GM18858 (cell line): ENCODE data around the gene RAPGEF3.

ENCODE experiments used
- ATAC-seq: cut with Tn5 transposase; IDR thresholded peaks from one replicate; pipeline ENCODE4 v1.9.1; 2021; ENCODE audit not compliant: unreplicated experiment

The RAPGEF3 gene

GRCh38 chr12:47762850-47763465 is 4.3 kb upstream of the RAPGEF3 start:
- ATAC-seq: no peak

GRCh38 chr12:47758584-47758833 is 171 bp downstream of the RAPGEF3 start:
- ATAC-seq: no peak

- no peak for ATAC-seq
Measured at GRCh38 chr12:47757840-47758583, 668 bp downstream of the RAPGEF3 start.

- ATAC-seq: no peak
Measured at GRCh38 chr12:47757364-47757839, 1.3 kb downstream of the RAPGEF3 start.

DNA sequence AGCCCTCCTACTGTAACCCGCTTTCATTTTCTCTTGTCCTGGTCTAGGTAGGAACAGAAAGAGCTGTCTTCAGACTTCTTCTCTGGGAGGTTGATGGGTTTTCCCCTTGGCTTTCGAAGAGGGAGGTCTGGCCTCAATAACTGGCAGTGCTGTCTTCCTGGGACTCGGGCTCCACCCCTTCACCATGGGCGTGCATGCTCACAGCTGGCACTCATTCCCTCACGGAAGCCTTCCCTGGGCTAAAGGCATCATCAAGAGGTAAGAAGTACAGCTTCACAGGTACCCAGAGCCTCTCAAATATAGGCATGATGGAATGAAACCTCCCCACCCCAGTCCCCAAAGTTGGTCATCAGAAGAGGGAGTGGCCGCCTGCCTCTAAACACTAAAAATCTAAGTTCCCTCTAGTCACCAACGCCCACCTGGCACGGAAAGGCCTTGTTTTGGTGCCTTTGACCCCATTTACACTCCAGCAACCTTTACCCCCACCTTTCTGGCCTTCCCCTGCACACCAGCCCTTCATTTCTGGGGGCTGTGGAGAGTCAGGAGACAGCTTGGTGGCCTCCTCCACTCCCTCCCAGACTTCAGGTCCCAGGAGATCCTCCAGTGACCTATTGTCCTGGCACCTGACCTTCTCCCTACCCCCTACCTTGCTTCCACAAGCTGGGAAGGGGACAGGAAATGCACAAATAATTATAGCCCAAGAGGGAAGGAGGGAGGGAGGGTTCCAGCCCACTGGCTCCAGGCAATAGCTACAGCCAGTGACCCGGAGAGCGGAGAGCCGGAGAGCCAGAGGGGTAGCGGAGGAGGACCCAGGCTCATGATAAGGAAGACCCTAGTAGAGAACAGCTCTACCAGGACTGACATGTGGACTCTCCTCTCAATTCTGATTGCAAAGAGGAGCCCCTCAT is 2.8 kb downstream of the RAPGEF3 start:
- ATAC-seq: peak; percentile 60

DNA sequence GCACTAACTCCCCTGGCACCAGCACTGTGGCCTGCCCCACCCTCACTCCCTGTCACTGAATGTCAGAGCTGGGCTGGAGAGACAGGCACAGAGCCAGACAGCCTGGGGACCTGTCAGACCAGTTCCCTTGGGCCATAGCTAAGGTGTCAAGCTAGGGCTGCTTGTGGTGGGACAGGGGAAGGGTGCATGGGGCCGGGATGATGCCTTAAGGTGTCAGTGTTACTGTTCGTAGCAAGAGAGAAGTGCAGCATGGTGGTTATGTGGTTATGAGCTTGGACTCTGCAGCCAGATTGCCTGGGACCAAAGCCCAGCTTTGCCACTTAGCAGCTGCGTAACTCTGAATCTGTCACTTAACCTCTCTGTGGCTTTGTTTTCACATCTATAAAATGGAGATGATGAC is 3.8 kb downstream of the RAPGEF3 start:
- peak; percentile 16 for ATAC-seq

DNA sequence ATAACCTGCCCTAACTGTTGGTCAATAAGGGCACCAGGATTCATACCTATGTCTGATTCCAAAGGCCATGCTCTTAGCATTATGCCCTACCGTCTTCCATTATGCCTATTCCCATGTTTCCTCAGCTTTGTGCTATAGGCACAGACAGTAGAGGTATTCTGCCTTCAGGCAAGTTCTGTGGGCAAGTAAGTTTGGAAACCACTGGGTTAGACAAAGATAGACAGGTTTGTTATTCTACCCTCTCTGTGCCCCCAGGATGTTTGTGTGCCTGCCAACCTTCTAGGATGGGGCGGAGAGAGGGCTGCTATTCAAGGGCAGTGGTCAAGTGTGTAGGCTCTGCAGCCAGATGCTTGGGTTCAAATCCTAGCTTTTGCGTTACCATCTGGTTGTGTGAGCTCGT is 4.6 kb downstream of the RAPGEF3 start:
- ATAC-seq: no peak

DNA sequence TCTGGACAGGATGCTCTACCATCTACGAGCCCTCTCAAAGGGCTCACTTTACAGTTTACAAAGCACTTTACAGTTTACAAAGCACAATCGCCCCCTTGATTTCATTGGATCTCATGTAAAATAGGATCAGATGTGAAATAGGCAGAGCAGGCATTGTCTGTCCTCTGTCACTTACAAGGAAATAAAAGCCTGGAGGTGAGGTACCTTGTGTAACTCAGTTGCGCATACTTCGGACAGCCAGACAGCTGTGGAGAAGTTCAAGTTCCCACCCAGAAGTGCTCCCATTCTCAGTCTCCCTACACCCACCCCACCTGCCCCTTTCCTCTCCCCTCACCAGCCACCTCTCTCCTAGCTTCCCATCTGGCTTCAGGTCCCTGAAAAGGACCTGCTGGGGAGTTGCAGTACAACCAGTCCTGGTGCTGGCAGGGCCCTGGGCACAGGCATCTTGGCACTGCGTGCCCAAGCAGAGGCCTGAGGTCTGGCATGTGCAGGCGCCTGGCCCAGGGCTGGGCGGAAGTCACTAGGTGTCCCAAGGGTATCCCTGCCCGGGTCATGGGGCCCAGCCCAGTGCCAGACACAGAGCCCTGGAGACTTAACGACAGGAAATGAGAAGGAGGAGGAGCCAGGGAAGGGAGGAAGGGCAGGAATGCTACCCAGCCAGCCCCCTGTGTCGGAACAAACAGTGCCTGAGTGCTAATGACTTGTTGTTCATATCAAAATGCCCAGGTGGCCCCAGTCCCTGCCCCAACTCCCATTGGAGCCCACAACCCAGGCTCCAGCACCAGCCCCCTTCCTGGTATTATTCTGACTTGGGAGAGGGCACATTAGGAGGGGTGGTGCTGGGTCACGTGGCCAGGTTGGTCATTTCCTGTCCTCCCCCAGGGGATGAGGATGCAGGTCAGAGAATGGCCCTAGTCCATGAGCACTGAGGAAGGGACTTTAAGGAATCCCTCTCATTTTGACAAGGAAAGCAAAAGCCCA is 5.4 kb downstream of the RAPGEF3 start:
- ATAC-seq: no peak

GRCh38 chr12:47752552-47752951 is 6.1 kb downstream of the RAPGEF3 start:
- no peak for ATAC-seq

GRCh38 chr12:47752121-47752520 is 6.6 kb downstream of the RAPGEF3 start:
- ATAC-seq: no peak

GRCh38 chr12:47751561-47751960 is 7.1 kb downstream of the RAPGEF3 start:
- ATAC-seq: no peak

DNA sequence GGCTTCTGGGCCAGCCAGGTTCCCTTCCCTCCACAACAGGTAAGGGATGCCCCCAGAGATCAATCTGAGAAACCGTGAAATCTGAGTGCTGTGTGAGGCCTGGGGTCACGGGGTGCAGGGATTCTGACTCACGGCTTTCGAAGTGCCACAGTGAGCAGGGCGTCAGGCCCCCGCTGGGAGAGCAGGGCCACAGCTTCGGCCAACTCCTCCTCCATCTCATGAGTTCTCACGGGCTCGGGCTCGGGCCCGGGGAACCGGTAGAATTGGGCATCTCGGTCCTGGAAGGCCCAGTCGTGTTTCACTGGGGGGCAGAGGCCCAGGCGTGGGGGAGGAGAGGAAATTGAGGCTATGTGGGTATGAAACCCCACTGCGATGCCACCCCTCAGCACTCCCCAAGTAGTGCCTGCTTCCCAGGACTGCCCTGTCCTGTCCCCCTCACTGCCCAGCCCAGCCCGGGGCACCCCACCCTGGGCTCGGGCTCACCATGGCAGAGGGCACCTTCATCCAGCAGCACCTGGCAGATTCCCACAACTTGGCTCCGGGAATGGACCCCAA is 7.7 kb downstream of the RAPGEF3 start:
- no peak for ATAC-seq

GRCh38 chr12:47750229-47750798 is 8.4 kb downstream of the RAPGEF3 start:
- no peak for ATAC-seq

DNA sequence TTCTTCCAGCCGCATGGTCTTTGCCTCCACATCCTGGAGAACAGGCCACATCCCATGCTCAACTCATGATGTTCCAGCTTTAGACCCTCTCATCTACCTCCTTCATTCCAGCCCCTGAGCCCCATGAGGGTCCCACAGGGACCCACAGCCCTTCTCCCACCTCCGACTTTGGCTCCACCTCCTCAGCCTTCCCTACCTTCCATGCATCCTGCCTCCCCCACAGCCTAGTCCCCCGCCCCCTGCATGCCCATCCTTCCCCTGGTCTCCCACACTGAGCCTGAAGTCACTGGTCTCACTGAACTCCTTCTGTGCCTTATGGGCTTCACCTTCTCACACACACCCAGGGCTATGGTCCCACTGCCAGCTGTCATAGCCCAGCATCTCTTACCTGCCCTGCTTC is 9.8 kb downstream of the RAPGEF3 start:
- no peak for ATAC-seq

DNA sequence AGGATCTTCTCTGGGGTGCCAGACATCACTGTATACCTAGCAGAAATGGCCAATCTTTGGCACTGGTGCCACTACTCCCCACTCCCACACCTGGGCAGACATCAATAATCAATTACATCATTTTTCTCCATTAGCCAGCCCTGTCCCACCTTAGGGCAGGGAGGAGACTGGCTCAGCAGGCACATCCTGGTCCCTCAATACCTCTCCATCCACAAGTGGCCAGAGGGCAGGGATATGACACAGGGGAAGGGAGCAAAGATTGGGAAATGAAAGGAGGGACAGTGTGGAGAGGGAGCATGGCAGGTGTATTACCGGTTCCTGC is 10.2 kb downstream of the RAPGEF3 start:
- no peak for ATAC-seq

- no peak for ATAC-seq
Measured at GRCh38 chr12:47747596-47748506, 10.8 kb downstream of the RAPGEF3 start.

DNA sequence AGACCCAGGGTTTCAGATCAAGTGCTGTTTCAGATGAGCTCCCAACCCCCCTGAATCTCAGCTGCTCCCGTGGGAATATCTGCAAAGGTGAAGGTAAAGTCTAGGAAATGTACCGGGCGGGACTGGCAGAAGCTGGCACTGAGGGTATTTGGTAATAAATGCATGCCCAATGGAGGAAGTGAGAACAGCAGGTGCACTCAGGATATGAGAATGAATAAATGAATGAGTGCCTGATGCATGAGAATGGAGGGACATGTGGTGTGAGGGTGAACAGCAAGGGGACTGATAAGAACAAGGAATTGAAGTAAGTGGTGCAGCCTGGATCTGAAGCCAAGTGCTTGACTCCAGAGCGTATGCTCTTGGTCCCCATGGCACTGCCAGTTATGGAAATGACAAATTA is 11.6 kb downstream of the RAPGEF3 start:
- peak; percentile 61 for ATAC-seq

DNA sequence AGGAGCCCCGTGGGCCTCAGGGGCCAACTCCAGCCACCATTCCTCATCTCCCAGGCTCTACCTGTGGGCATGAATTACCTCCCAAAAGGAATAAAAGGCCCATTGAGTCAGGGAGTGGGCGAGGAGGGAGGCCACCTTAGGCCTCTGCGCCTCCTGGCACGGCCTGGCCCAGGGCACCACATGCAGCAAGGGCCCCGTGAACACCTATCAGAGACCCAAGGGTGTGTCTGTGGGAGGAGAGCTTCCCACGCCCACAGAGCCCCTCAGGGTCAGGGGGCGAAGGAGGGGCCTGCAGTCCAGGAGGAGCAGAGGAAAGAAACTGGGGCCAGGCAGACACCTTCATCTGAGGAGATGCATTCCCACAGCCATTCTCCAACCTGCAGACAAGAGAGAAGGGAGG is 12.2 kb downstream of the RAPGEF3 start:
- ATAC-seq: no peak

DNA sequence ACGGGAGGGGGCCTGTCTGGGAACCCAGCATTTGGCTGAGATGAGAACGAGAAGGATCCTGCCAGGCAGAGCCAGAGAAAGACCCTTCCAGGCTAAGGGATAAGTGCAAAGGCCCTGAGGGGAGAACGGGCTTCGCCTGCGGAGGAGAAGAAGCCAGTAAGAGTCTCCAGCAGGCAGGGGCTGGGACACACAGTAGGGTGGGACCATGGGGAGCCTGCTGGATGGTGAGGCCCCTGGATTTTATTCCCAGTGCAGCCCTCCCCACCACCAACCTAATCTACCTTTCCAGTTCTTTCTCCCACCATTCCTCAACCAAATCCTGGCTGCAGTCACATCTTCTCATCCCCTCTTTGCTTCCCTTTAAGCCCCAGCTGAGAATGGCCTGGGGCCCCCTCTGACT is 12.6 kb downstream of the RAPGEF3 start:
- no peak for ATAC-seq
